Measurements from ENCODE around the gene RNF217.
"Not testable (repeated sequence)": the region's sequence is repeated elsewhere in the genome, so short reads cannot be mapped to it uniquely, and the experiment has no call there.

Gene RNF217

GRCh38 chr6:125019918-125020317, 57.7 kb downstream of the RNF217 start:
- no peak for DNase-seq

GRCh38 chr6:125020385-125020784, 58.1 kb downstream of the RNF217 start:
- DNase-seq: no peak

- no peak for DNase-seq
Measured at GRCh38 chr6:125022391-125022989, 60.3 kb downstream of the RNF217 start.

DNA sequence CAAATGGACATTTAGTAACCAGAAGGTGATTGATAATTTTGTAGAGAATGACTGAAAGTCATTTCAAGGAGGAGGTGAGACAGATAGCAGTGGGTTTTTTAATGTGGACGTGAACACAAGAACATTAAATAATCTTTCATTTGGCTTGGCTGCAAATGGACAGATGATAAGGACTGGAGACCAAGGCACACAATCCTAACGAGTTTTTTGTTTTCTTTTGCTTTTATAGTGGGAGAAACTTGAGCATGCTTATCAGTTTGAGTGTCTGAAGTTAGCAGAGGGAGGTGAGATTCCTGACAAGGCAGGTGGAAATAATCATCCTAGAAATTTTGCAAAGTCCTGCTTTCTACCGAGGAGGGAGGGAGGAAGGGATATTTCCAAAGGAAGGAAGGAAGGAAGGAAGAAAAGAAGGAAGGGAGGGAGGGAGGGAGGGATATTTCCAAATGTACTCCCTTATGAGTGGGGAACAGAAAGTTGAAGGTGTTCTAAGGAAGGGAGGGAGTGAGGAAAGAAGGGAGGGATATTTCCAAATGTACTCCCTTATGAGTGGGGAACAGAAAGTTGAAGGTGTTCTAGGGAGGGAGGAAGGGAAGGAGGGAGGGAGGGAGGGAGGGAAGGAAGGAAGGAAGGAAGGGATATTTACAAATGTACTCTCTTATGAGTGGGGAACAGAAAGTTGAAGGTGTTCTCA, 63.1 kb downstream of the RNF217 start:
- no peak for DNase-seq

DNA sequence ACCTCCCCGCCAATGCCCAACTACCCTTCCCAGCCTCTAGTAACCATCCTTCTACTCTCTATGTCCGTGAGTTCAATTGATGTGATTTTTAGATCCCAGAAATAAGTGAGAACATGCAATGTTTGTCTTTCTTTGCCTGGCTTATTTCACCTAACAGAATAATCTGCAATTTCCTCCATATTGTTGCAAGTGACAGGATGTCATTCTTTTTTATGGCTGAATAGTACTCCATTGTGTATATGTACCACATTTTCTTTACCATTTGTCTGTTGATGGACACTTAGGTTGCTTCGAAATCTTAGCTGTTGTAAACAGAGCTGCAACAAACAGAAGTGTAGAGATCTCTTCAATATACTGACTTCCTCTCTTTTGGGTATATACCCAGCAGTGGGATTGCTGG, 65.0 kb downstream of the RNF217 start:
- no peak for DNase-seq

DNA sequence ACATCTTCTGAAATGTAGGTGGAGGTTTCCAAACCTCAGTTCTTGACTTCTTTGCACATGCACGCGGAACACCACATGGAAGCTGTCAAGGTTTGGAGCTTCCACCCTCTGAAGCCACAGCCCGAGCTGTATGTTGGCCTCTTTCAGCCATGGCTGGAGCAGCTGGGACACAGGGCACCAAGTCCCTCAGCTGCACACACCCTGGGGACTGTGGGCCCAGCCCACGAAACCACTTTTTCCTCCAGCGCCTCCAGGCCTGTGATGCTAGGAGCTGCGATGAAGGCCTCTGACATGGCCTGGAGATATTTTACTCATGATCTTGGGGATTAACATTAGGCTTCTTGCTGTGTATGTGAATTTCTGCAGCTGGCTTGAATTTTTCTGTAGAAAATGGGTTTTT, 68.7 kb downstream of the RNF217 start:
- DNase-seq: no peak

DNA sequence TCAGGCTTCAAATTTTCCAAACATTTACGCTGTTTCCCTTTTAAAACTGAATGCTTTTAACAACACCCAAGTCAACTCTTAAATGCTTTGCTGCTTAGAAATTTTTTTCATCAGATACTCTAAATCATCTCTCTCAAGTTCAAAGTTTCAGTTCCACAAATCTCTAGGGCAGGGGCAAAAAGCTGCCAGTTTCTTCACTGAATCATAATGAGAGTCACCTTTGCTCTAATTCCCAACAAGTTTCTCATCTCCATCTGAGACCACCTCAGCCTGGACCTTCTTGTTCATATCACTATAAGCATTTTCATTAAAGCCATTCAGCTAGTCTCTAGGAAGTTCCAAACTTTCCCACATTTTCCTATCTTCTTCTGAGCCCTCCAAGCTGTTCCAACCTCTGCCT, 69.1 kb downstream of the RNF217 start:
- DNase-seq: no peak

DNA sequence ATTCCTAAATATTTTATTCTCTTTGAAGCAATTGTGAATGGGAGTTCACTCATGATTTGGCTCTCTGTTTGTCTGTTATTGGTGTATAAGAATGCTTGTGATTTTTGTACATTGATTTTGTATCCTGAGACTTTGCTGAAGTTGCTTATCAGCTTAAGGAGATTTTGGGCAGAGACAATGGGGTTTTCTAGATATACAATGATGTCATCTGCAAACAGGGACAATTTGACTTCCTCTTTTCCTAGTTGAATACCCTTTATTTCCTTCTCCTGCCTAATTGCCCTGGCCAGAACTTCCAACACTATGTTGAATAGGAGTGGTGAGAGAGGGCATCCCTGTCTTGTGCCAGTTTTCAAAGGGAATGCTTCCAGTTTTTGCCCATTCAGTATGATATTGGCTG, 72.7 kb downstream of the RNF217 start:
- DNase-seq: not testable (repeated sequence)

DNA sequence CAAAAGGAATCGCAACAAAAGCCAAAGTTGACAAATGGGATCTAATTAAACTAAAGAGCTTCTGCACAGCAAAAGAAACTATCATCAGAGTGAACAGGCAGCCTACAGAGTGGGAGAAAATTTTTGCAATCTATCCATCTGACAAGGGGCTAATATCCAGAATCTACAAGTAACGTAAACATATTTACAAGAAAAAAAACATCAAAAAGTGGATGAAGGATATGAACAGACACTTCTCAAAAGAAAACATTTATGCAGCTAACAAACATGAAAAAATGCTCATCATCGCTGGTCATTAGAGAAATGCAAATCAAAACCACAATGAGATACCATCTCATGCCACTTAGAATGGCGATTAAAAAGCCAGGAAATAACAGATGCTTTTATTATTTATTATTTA, 74.2 kb downstream of the RNF217 start:
- not testable (repeated sequence) for DNase-seq

DNA sequence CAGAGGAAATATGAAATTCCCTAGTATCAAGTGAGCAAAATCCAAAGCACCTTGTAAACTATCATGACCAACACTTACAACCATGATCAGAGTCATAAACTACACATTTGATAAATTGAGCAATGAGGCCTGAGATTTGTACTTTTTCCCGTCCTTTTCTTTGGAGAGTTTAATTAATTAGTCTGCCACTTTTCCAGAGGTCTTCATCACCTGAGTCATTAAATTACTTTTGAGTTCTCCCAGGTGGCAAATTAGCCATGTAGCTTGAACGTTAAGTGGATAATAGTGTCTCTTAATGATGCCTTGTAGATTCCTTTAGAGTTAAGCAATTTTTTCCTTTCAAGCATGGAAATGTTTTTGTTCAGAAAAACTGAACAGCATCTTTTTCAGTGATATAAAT, 75.6 kb downstream of the RNF217 start:
- DNase-seq: no peak

- no peak for DNase-seq
Measured at GRCh38 chr6:125038925-125039324, 76.7 kb downstream of the RNF217 start.

DNA sequence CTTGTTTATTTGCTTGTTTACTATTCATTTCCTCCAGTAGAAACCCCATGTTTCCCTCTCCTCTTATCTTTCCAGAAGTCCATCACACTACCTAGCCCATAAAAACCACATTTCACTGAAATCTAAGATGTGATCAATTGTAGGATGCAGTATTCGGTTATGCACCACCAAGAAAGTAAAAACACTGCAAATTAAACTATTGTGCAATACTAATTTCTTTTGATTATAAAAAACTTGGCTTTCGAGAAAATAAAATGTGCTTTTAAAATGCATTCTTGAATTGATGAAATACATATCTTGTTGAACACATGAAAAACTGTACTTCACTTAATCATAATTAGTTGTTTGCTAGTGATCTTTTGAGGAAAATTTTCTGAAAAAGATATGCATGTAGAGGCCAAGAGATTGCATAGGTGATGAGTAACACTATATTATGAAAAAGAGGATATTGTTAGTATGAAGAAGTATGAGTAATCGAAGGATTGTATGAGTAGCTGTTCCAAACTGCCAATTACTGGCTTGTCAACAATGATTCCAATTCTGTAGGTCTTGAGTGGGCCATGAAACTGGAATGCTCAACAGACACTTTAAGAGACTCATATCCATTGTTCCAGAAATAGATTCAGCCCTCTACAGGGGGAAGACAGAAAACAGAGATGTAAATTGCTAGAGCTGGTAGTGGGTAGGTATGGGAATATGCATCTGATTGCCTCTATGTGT, 79.7 kb downstream of the RNF217 start:
- DNase-seq: peak; percentile 66

DNA sequence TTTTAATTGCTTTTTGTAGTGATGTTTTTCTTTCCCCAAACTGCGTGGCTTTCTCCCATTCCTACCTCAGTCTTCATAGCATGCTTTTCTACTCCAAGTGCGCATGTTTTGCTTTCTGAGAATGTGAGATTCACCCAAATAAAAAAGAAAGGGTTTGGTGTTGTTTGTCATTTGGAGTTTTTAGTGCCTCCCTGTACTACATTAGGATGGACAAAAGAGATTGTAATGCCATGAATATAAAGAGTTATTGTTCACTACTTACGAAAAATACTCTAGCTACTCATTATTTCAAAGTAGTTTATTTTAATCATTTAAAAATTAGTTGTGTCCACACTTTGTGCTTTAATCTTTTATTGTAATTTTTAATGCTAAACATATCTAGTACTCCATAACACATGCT, 81.8 kb downstream of the RNF217 start:
- DNase-seq: no peak

- no peak for DNase-seq
Measured at GRCh38 chr6:125044667-125045066, 82.4 kb downstream of the RNF217 start.

DNA sequence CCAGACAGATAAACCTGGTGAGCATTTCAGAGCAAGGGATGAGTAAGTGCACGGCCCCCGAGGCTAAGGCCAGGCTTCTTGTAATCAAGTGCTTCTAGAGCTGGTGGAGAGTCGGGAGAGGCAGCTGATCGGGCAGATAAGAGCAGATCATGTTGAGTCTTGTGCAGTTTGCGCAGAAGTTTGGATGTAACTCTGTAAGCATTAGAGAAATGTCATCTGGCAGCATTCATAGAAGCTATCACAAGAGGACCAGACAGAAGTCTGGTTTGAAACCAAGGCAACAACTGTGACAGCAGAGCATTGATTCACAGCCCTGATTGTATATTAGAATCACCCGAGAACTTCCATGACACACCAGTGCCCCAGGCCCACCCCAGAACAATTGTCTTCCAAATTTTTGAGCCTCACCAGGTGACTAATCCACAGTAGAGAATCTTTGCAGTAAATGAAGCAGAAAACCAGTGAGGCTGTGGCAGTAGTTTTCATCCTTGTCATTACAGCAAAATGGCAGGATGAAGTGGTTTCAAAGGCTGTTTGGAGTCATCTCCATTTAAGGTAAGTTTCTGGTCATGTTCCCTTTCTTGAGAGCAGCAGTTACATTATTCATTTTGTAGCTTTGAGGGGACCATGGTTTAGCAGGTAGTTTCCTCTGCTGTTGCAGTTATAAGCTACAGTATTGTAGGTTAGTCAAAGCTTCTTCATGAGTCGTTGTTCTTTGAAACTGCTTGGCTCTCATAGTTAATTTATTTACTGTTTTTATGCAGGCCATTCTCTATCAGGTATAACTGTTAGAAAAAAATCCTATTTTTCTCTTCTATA, 84.1 kb downstream of the RNF217 start:
- no peak for DNase-seq

DNA sequence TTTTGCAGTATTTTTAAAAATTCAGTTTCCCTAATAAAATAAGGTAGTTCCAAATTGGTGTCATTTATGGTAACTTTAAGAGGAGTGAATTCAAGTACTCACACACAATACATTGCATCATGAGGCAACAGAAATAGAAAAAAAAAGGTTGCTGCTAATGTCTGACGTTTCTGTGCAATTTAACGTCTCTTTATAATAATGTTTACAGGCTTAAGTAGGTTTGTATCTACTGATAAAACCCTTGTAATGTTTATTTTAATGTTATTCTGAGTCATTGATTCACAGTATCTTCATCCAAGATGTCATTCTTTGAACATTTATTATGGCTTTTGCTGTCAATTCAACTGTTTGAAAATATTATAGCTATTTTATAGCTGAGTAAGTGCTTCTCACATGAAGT, 86.0 kb downstream of the RNF217 start:
- no peak for DNase-seq

DNA sequence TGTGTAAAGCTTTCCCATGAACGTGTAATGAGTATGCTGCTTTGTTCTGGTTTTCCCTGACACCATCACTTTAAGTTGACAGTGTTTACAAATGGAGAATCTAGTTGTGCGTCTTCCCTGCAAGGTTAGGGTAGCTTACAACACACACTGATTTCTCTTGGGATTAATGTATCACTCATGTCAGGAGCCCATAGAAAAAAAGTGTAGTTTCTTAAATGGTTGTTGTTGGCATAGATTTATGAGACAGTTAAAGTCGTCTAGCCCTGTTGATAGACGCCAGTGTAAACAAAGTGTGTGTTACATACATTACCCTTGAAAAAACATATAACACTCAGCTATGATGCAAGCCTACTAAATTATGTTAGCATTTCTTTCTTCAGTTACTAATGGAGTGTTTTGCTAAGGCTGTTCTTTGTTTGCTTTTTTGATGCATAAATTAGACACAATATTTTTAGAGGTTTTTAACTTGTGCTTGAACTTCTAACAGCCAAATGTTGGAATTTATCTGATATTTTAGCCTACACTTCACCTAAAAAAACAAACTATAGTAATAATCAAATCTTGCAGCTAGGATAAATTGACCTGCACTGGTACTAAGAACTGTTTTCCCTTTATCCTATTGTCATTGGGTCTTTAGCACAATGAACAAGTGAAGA, 88.6 kb downstream of the RNF217 start:
- DNase-seq: peak; percentile 48

GRCh38 chr6:125053809-125054208, 91.6 kb downstream of the RNF217 start:
- no peak for DNase-seq

- no peak for DNase-seq
Measured at GRCh38 chr6:125054331-125054730, 92.1 kb downstream of the RNF217 start.

DNA sequence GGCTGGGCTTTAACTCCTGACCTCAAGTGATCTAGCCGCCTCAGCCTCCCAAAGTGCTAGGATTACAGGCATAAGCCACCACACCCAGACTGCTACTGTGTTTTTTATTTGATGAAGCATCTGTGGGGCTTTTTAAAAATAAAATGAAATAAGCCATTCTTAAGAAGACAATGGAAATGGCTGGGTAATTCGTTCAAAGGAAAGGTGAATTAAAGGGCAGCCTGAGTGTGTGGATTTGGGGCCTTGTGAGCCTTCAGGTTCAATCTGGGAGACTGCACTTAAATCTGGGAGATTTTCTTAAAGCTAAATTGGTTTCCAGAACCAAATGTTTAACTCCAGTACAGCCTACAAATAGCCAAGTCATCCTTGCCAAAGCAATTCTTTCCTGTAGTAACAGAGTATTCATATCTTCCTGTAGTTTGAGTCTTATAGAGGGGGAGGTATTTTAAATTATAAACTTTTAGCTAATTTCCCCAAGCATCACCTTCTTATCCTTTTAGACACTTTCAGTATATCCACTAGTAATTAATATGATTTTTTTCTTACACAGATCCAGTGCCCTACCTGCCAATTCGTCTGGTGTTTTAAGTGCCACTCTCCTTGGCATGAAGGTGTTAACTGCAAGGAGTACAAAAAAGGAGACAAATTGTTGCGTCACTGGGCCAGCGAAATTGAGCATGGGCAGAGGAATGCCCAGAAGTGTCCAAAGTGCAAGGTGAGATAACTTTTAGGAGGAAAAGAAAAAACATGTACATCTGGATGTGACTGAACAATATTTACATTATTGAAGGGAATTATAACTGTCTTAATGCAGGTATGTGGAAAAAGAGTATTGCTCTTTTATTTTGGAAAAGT, 95.4 kb downstream of the RNF217 start:
- DNase-seq: no peak

DNA sequence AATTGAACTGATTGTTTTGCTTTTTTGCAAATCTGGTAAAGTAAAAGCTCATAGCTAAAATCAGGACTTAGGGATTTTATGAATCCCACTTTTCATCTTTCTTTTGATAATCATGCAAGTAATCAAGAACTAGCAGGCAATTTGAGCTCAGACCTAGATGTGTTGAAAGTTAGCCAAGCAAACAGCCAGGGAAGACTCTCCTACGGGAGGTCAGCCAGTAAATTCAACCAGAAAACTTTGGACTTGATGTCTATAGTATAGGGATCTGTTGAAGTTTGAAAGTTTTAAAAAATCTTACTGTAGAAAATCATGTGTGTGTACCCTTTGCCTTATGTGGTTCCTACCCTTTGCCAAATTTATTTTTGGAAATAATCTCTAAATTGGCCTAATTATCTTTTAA, 96.3 kb downstream of the RNF217 start:
- DNase-seq: no peak

DNA sequence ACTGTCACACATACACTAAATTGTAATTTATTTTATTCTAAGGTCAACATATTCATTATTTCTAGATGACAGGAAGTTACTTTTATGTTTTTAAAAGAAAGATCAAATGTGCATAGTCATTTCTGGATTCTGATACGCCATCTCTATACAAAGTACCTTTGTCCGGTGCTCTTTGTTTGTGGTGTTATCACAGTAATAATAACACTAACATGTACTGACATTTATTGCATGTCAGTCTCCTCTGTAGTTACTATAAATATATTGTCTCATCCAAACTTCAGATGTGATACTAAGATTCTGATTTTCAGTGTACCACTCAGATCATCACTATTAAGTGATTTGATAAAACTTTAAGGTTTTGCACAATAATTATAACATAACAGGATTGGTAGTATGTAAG, 101.1 kb downstream of the RNF217 start:
- no peak for DNase-seq

Measured in fibroblast of skin of back (primary cell).